ENCODE data around the gene TEX54. TPM values are rescaled to one million over a fixed set of nuclear protein-coding genes. Genes with fewer than 3 reads are reported as not detected.

TEX54 gene
- total and polyA plus RNA-seq, 2 of the 13 experiments (the other 11 are each of a cell fraction or from before 2014, with no cell fraction given): not detected

DNA sequence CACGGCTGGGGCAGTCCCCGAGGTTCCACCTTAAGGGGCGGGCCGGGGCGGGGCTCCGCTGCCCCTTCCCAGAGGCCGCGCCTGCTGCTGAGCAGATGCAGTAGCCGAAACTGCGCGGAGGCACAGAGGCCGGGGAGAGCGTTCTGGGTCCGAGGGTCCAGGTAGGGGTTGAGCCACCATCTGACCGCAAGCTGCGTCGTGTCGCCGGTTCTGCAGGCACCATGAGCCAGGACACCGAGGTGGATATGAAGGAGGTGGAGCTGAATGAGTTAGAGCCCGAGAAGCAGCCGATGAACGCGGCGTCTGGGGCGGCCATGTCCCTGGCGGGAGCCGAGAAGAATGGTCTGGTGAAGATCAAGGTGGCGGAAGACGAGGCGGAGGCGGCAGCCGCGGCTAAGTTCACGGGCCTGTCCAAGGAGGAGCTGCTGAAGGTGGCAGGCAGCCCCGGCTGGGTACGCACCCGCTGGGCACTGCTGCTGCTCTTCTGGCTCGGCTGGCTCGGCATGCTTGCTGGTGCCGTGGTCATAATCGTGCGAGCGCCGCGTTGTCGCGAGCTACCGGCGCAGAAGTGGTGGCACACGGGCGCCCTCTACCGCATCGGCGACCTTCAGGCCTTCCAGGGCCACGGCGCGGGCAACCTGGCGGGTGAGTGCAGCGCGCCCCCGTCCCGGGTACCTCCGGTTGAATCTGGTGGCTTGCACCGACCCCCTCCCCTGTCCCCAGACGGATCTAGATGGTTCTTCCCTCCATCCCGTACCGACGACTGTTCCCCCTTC lies 48.4 kb upstream of the TEX54 start, which contains the start of gene SLC3A2 (continued):
- TF ChIP-seq, protein P1, sequence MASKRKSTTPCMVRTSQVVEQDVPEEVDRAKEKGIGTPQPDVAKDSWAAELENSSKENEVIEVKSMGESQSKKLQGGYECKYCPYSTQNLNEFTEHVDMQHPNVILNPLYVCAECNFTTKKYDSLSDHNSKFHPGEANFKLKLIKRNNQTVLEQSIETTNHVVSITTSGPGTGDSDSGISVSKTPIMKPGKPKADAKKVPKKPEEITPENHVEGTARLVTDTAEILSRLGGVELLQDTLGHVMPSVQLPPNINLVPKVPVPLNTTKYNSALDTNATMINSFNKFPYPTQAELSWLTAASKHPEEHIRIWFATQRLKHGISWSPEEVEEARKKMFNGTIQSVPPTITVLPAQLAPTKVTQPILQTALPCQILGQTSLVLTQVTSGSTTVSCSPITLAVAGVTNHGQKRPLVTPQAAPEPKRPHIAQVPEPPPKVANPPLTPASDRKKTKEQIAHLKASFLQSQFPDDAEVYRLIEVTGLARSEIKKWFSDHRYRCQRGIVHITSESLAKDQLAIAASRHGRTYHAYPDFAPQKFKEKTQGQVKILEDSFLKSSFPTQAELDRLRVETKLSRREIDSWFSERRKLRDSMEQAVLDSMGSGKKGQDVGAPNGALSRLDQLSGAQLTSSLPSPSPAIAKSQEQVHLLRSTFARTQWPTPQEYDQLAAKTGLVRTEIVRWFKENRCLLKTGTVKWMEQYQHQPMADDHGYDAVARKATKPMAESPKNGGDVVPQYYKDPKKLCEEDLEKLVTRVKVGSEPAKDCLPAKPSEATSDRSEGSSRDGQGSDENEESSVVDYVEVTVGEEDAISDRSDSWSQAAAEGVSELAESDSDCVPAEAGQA (IDR thresholded peaks at IDR 0.05; ENCODE audit: low read depth): no peak
- TF ChIP-seq, protein P1 (CRISPR knock-in tag; IDR thresholded peaks at IDR 0.05; ENCODE audit: borderline replicate concordance): peak; percentile 62; the same call in 1 of the 2 replicates
- TF ChIP-seq ZHX1 (CRISPR knock-in tag; IDR thresholded peaks at IDR 0.05; ENCODE audit: low read depth) (peak; percentile 41; the same call in 1 of the 2 replicates), E2F1 (CRISPR knock-in tag; IDR thresholded peaks at IDR 0.05) (peak; percentile 33; the same call in 1 of the 2 replicates), CCDC6 (CRISPR knock-in tag; IDR thresholded peaks at IDR 0.05) (peak; percentile 85), PREB (CRISPR knock-in tag; IDR thresholded peaks at IDR 0.05) (0 out of 2 replicates have a peak, but pooled peaks have one; percentile 53), ZUFSP (CRISPR knock-in tag; IDR thresholded peaks at IDR 0.05; ENCODE audit: borderline replicate concordance) (peak; percentile 59; the same call in 1 of the 2 replicates), SMC3 (IDR thresholded peaks at IDR 0.05; ENCODE audit: low read length) (no peak), PITX1 (CRISPR knock-in tag; IDR thresholded peaks at IDR 0.05) (peak; percentile 66; the same call in 1 of the 2 replicates), TEAD3 (CRISPR knock-in tag; optimal IDR thresholded peaks at IDR 0.05; ENCODE audit: borderline replicate concordance) (no peak), JDP2 (CRISPR knock-in tag; IDR thresholded peaks at IDR 0.05; ENCODE audit: borderline replicate concordance) (no peak; the same call in 1 of the 2 replicates), SMAD1 (CRISPR knock-in tag; IDR thresholded peaks at IDR 0.05; ENCODE audit: borderline replicate concordance, low read depth) (peak; percentile 72; the same call in 1 of the 2 replicates), RFX1 (IDR thresholded peaks at IDR 0.05) (no peak)
